Heart left ventricle (tissue), 13 donors: Measurements from ENCODE around the gene KRTAP27-1.

Experiments used
- POLR2A ChIP-seq, 2 donors: fragments of 450-650 bp; IDR thresholded peaks; one replicate each; pipeline ENCODE4 v1.6.1; 2017; ENCODE audit warnings: antibody characterized with exemption in 2 of 2, mild to moderate bottlenecking in 2 of 2, moderate library complexity in 2 of 2
- TF ChIP-seq, protein P1 (sequence below), 12 donors: fragments of 200-600 bp; sonication (generic) in 4 of 12; IDR thresholded peaks; one replicate each; pipeline versions ENCODE4 v1.5.0 to v1.8.0; 2018 to 2022; ENCODE audit warnings: antibody characterized with exemption in 12 of 12, mild to moderate bottlenecking in 5 of 12
- donor health status: ischemic (EF 13 %, LVEDD 7.1; RV severe dilation, severe dysfunction).
- donor health status: DM: no; HTN: yes; CAD: no.
- donor health status: DM: no; HTN: no; CAD: no.
- donor health status: ischemic (EF 25% LVEDD 6.9; RV normal size, moderate dysfunction).
- donor health status: ischemic (EF 25% LVEDD 5.7; RV mildly dilated, moderate dysfunction).
- donor health status: ischemic (EF 35%, LVEDD 5.7; RV mildly dilated, moderate dysfunction).
- donor health status: nonischemic (EF 11% LVEDD 7.7; RV severe dilation, severe dysfunction).
- donor health status: DM: yes; HTN: yes; CAD: no.
- donor health status: PGD.
- donor health status: ischemic (EF 29% LVEDD 5.4; RV normal size, mild dysfunction).
- donor health status: nonischemic (EF 23%, LVEDD 6.1; RV moderate dilation, normal function).

DNA sequence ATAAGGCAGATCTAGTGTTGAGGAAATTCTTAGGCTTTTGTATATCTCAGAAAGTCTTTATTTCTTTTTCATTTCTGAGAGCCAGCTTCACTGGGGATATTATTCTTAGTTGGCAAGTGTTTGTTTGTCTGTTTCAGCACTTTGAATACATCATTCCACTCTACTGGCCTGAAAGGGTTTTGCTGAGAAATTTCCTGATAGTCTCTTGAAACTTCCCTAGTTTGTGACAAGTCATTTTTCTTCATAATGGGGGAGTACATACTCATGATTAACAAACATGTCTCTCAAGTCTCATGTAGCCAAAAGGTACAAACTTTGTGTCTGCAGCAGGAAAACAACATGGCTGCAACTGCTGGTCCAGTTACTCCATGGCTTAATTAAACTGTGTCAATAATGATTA, 11.1 kb downstream of the KRTAP27-1 start:
- TF ChIP-seq, protein P1, sequence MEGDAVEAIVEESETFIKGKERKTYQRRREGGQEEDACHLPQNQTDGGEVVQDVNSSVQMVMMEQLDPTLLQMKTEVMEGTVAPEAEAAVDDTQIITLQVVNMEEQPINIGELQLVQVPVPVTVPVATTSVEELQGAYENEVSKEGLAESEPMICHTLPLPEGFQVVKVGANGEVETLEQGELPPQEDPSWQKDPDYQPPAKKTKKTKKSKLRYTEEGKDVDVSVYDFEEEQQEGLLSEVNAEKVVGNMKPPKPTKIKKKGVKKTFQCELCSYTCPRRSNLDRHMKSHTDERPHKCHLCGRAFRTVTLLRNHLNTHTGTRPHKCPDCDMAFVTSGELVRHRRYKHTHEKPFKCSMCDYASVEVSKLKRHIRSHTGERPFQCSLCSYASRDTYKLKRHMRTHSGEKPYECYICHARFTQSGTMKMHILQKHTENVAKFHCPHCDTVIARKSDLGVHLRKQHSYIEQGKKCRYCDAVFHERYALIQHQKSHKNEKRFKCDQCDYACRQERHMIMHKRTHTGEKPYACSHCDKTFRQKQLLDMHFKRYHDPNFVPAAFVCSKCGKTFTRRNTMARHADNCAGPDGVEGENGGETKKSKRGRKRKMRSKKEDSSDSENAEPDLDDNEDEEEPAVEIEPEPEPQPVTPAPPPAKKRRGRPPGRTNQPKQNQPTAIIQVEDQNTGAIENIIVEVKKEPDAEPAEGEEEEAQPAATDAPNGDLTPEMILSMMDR (IDR thresholded peaks at IDR 0.05), result no peak
- no peak for TF ChIP-seq POLR2A (IDR thresholded peaks at IDR 0.05)
